Measurements from ENCODE around the gene ZNF419.
A peak's percentile ranks its signal among the peaks of the same experiment; 100 is the strongest.
"Not testable (repeated sequence)": the region's sequence is repeated elsewhere in the genome, so short reads cannot be mapped to it uniquely, and the experiment has no call there.

ZNF419 gene

DNA sequence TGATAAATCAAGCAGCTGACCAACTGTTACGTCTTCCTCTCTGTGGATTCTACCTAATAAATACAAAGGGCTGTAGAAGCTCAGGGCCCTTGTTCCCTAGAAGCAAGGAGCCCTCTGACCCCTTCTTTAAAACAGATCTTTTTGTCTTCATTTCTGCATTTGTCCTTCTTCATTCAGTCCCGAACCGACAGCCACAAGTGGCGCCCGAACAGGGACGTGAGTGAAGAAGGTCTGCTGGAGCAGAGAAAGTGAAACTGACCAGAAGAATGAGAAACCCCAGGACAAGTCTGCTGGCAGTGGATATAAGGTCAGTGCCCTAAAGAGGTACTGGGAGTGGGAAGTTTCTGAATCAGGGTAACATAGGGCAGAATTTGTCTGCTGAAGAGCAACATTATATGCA is 25.3 kb downstream of the ZNF419 start:
- H3K27me3 ChIP-seq (ENCODE audit: control insufficient read depth in 1 of 2, insufficient read depth in 1 of 2, low read length in 2 of 2), result no peaks in the 10 kb centered on the region
- peaks cover 14 to 80% of the 10 kb centered on the region in 2 experiments for H3K36me3 ChIP-seq (ENCODE audit: control insufficient read depth in 1 of 2, insufficient read depth in 2 of 2, low read depth in 1 of 2, low read length in 2 of 2)
- no peak overlapping the region for H3K4ac ChIP-seq (ENCODE audit: low read depth in 1 of 2, low read length in 2 of 2)
- H4K91ac ChIP-seq (ENCODE audit: low read length), result no peak overlapping the region
- no peak overlapping the region for H3K23ac ChIP-seq (ENCODE audit: low read length in 2 of 2)
- H3K79me1 ChIP-seq (replicated peaks; ENCODE audit: low read length, poor library complexity, severe bottlenecking), result no peaks in the 10 kb centered on the region
- H2BK12ac ChIP-seq (ENCODE audit: low read length in 2 of 2), result no peak overlapping the region
- H2BK120ac ChIP-seq (ENCODE audit: low read depth, low read length), result no peak overlapping the region
- H2AFZ ChIP-seq (ENCODE audit: low read depth, low read length), result no peak overlapping the region
- no peak overlapping the region for H2AK5ac ChIP-seq (ENCODE audit: low read length, severe bottlenecking)
- no peak overlapping the region for H3K27ac ChIP-seq (ENCODE audit: low read length, poor library complexity, severe bottlenecking)
- no peak overlapping the region for H3K9ac ChIP-seq (ENCODE audit: low read length)
- no peak overlapping the region for H4K8ac ChIP-seq (ENCODE audit: low read length)
- no peak overlapping the region for H2BK5ac ChIP-seq (ENCODE audit: low read depth, low read length, poor library complexity, severe bottlenecking)
- no peak overlapping the region for H2BK15ac ChIP-seq (ENCODE audit: low read depth, poor library complexity, severe bottlenecking)
- peak; percentile 39 for DNase-seq
- peaks cover 82% of the 10 kb centered on the region for H3K9me3 ChIP-seq (ENCODE audit: control insufficient read depth, low read length)
- no peaks in the 10 kb centered on the region for H3K4me1 ChIP-seq (ENCODE audit: control insufficient read depth, insufficient read depth, low read depth, low read length)
- 98% methylated on average over 6 of the region's 6 CpGs for WGBS
- no peak overlapping the region for H3K14ac ChIP-seq (ENCODE audit: low read length in 2 of 2)
- no peak overlapping the region for H3K18ac ChIP-seq (ENCODE audit: low read depth in 1 of 2, low read length in 2 of 2)
- H3K4me2 ChIP-seq (ENCODE audit: low read length, poor library complexity, severe bottlenecking), result no peak overlapping the region
- H3K4me3 ChIP-seq (ENCODE audit: insufficient read depth in 1 of 2, low read depth in 1 of 2, low read length in 2 of 2), result no peak overlapping the region

DNA sequence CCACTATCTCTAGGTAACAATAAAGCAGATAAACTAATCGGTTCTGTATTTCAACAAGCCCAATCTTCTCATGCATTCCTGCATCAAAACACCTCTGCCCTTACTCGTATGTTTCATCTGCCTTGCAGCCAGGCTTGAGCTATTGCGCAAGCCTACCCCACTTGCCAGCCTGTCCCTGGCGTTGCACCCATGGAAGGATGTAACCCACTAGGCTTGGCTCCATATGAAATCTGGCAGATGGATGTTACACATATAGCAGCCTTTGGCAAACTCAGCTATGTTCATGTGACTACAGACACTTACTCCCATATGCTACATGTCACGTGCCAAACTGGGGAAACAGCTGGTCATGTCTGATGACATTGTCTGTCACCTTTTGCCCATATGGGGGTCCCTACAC is 27.7 kb downstream of the ZNF419 start:
- no peak overlapping the region for H2AFZ ChIP-seq (ENCODE audit: low read depth, low read length)
- no peak overlapping the region for H2AK5ac ChIP-seq (ENCODE audit: low read length, severe bottlenecking)
- no peak overlapping the region for H3K9ac ChIP-seq (ENCODE audit: low read length)
- no peak overlapping the region for H3K27ac ChIP-seq (ENCODE audit: low read length, poor library complexity, severe bottlenecking)
- H3K9me3 ChIP-seq (ENCODE audit: control insufficient read depth, low read length), result peaks cover 73% of the 10 kb centered on the region
- H4K8ac ChIP-seq (ENCODE audit: low read length), result no peak overlapping the region
- no peaks in the 10 kb centered on the region for H3K79me1 ChIP-seq (replicated peaks; ENCODE audit: low read length, poor library complexity, severe bottlenecking)
- no peaks in the 10 kb centered on the region for H3K4me1 ChIP-seq (ENCODE audit: control insufficient read depth, insufficient read depth, low read depth, low read length)
- no peak overlapping the region for H3K4ac ChIP-seq (ENCODE audit: low read depth in 1 of 2, low read length in 2 of 2)
- no peak overlapping the region for H3K14ac ChIP-seq (ENCODE audit: low read length in 2 of 2)
- H3K4me2 ChIP-seq (ENCODE audit: low read length, poor library complexity, severe bottlenecking), result no peak overlapping the region
- H2BK12ac ChIP-seq (ENCODE audit: low read length in 2 of 2), result no peak overlapping the region
- DNase-seq, result no peak
- 93% methylated on average over 5 of the region's 5 CpGs for WGBS
- H4K91ac ChIP-seq (ENCODE audit: low read length), result no peak overlapping the region
- no peak overlapping the region for H2BK120ac ChIP-seq (ENCODE audit: low read depth, low read length)
- no peak overlapping the region for H3K18ac ChIP-seq (ENCODE audit: low read depth in 1 of 2, low read length in 2 of 2)
- no peak overlapping the region for H3K23ac ChIP-seq (ENCODE audit: low read length in 2 of 2)
- no peak overlapping the region for H3K4me3 ChIP-seq (ENCODE audit: insufficient read depth in 1 of 2, low read depth in 1 of 2, low read length in 2 of 2)
- no peaks in the 10 kb centered on the region for H3K27me3 ChIP-seq (ENCODE audit: control insufficient read depth in 1 of 2, insufficient read depth in 1 of 2, low read length in 2 of 2)
- H3K36me3 ChIP-seq (ENCODE audit: control insufficient read depth in 1 of 2, insufficient read depth in 2 of 2, low read depth in 1 of 2, low read length in 2 of 2), result peaks cover 14 to 69% of the 10 kb centered on the region in 2 experiments
- no peak overlapping the region for H2BK5ac ChIP-seq (ENCODE audit: low read depth, low read length, poor library complexity, severe bottlenecking)
- no peak overlapping the region for H2BK15ac ChIP-seq (ENCODE audit: low read depth, poor library complexity, severe bottlenecking)

DNA sequence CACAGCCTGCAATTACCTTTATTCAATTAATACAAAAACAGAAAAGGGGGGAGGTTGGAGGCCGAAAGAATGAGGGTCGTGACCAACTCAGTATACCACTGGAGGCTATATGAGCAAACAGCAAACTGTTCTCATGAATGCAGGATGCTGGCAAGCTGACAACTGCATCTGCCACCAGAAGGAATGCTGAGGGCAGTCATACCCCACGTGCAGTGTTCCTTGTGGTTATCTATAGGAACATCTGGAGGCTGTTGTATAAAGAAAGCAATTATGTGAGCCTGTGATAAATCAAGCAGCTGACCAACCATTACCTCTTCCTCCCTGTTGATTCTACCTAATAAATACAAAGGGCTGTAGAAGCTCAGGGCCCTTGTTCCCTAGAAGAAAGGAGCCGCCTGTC is 30.5 kb downstream of the ZNF419 start:
- not testable (repeated sequence) for H3K14ac ChIP-seq (ENCODE audit: low read length in 2 of 2); H2AK5ac ChIP-seq (ENCODE audit: low read length, severe bottlenecking); H2BK15ac ChIP-seq (ENCODE audit: low read depth, poor library complexity, severe bottlenecking); H3K4me1 ChIP-seq (ENCODE audit: control insufficient read depth, insufficient read depth, low read depth, low read length); H2BK120ac ChIP-seq (ENCODE audit: low read depth, low read length); H4K91ac ChIP-seq (ENCODE audit: low read length); H3K9ac ChIP-seq (ENCODE audit: low read length); H3K23ac ChIP-seq (ENCODE audit: low read length in 2 of 2); H3K4me2 ChIP-seq (ENCODE audit: low read length, poor library complexity, severe bottlenecking); H4K8ac ChIP-seq (ENCODE audit: low read length); H3K79me1 ChIP-seq (replicated peaks; ENCODE audit: low read length, poor library complexity, severe bottlenecking); H3K27me3 ChIP-seq (ENCODE audit: control insufficient read depth in 1 of 2, insufficient read depth in 1 of 2, low read length in 2 of 2); DNase-seq; H3K18ac ChIP-seq (ENCODE audit: low read depth in 1 of 2, low read length in 2 of 2); H2BK12ac ChIP-seq (ENCODE audit: low read length in 2 of 2); H2AFZ ChIP-seq (ENCODE audit: low read depth, low read length); H3K4me3 ChIP-seq (ENCODE audit: insufficient read depth in 1 of 2, low read depth in 1 of 2, low read length in 2 of 2); H3K4ac ChIP-seq (ENCODE audit: low read depth in 1 of 2, low read length in 2 of 2); H2BK5ac ChIP-seq (ENCODE audit: low read depth, low read length, poor library complexity, severe bottlenecking); H3K27ac ChIP-seq (ENCODE audit: low read length, poor library complexity, severe bottlenecking)
- H3K9me3 ChIP-seq (ENCODE audit: control insufficient read depth, low read length), result peaks cover 54% of the 10 kb centered on the region
- peaks cover 14 to 57% of the 10 kb centered on the region in 2 experiments for H3K36me3 ChIP-seq (ENCODE audit: control insufficient read depth in 1 of 2, insufficient read depth in 2 of 2, low read depth in 1 of 2, low read length in 2 of 2)
- 94% methylated on average over 3 of the region's 4 CpGs for WGBS

GRCh38 chr19:57527136-57527881 is 39.8 kb downstream of the ZNF419 start, which contains the start of gene ZNF549:
Gene ZNF549 (plus strand): TSS chr19:57527356. CDS start chr19:57527574, 218 bp downstream.
- peak; percentile 91 for DNase-seq
- H2BK12ac ChIP-seq (ENCODE audit: low read length in 2 of 2), result no peak within 1 kb of the TSS
- H2AFZ ChIP-seq (ENCODE audit: low read depth, low read length), result peak within 1 kb of the TSS; percentile 72
- H4K8ac ChIP-seq (ENCODE audit: low read length), result peak within 1 kb of the TSS; percentile 76
- peak within 1 kb of the TSS; percentile 82 for H4K91ac ChIP-seq (ENCODE audit: low read length)
- peaks cover 23% of the 10 kb centered on the region for H3K79me1 ChIP-seq (replicated peaks; ENCODE audit: low read length, poor library complexity, severe bottlenecking)
- peaks cover 21% of the 10 kb centered on the region for H3K9me3 ChIP-seq (ENCODE audit: control insufficient read depth, low read length)
- under 1% methylated on average over 53 of the region's 64 CpGs for WGBS
- peak within 1 kb of the TSS; percentile 93 for H3K9ac ChIP-seq (ENCODE audit: low read length)
- H3K4me3 ChIP-seq (ENCODE audit: insufficient read depth in 1 of 2, low read depth in 1 of 2, low read length in 2 of 2), result peak within 1 kb of the TSS; percentile 86 to 95
- H3K36me3 ChIP-seq (ENCODE audit: control insufficient read depth in 1 of 2, insufficient read depth in 2 of 2, low read depth in 1 of 2, low read length in 2 of 2), result peaks cover 7 to 16% of the 10 kb centered on the region in 2 experiments
- H2BK15ac ChIP-seq (ENCODE audit: low read depth, poor library complexity, severe bottlenecking), result no peak within 1 kb of the TSS
- peak within 1 kb of the TSS; percentile 82 to 84 for H3K18ac ChIP-seq (ENCODE audit: low read depth in 1 of 2, low read length in 2 of 2)
- no peak within 1 kb of the TSS for H2AK5ac ChIP-seq (ENCODE audit: low read length, severe bottlenecking)
- peak within 1 kb of the TSS; percentile 75 for H2BK120ac ChIP-seq (ENCODE audit: low read depth, low read length)
- no peaks in the 10 kb centered on the region for H3K27me3 ChIP-seq (ENCODE audit: control insufficient read depth in 1 of 2, insufficient read depth in 1 of 2, low read length in 2 of 2)
- peak within 1 kb of the TSS; percentile 97 for H3K4me2 ChIP-seq (ENCODE audit: low read length, poor library complexity, severe bottlenecking)
- peak within 1 kb of the TSS in 1 of 2 experiments; percentile 80 for H3K14ac ChIP-seq (ENCODE audit: low read length in 2 of 2)
- peaks cover 3% of the 10 kb centered on the region for H3K4me1 ChIP-seq (ENCODE audit: control insufficient read depth, insufficient read depth, low read depth, low read length)
- peak within 1 kb of the TSS in 1 of 2 experiments; percentile 46 for H3K23ac ChIP-seq (ENCODE audit: low read length in 2 of 2)
- H2BK5ac ChIP-seq (ENCODE audit: low read depth, low read length, poor library complexity, severe bottlenecking), result no peak within 1 kb of the TSS
- H3K27ac ChIP-seq (ENCODE audit: low read length, poor library complexity, severe bottlenecking), result peak within 1 kb of the TSS; percentile 22
- peak within 1 kb of the TSS; percentile 47 to 57 for H3K4ac ChIP-seq (ENCODE audit: low read depth in 1 of 2, low read length in 2 of 2)

Measured in mesenchymal stem cell (in vitro differentiated cells and primary cell).